Ectodermal cell (in vitro differentiated cells): Measurements from ENCODE around the gene ZRANB2.

Source experiments
- H3K27ac ChIP-seq: 2 replicates; pipeline ENCODE4 v1.7.0; 2013; ENCODE audit warnings: mild to moderate bottlenecking, low read depth, low read length; ENCODE audit not compliant: insufficient read depth, poor library complexity, severe bottlenecking
- H3K27me3 ChIP-seq: 2 replicates; pipeline ENCODE4 v1.7.0; 2013; ENCODE audit warnings: mild to moderate bottlenecking, low read length; ENCODE audit not compliant: insufficient read depth, control insufficient read depth, poor library complexity, severe bottlenecking
- H3K36me3 ChIP-seq: one replicate; pipeline ENCODE4 v1.7.0; 2013; ENCODE audit warnings: low read length; ENCODE audit not compliant: control insufficient read depth, insufficient read depth
- H3K4me1 ChIP-seq: one replicate; pipeline ENCODE4 v1.7.0; 2013; ENCODE audit warnings: low read length; ENCODE audit not compliant: control insufficient read depth, insufficient read depth
- H3K4me3 ChIP-seq: 2 replicates; pipeline ENCODE4 v1.7.0; 2013; ENCODE audit warnings: low read depth, low read length, control low read depth; ENCODE audit not compliant: insufficient read depth
- H3K9me3 ChIP-seq: 2 replicates; pipeline ENCODE4 v1.7.0; 2013; ENCODE audit warnings: mild to moderate bottlenecking, low read length, moderate library complexity; ENCODE audit not compliant: control insufficient read depth
- WGBS, 2 experiments: methylation state at CpG; one replicate each; pipeline ENCODE4 v1.1.7; 2013; ENCODE audit warnings: missing lambda C conversion rate in 2 of 2; 5-methylcytosine and 5-hydroxymethylcytosine counted together

ZRANB2 gene

DNA sequence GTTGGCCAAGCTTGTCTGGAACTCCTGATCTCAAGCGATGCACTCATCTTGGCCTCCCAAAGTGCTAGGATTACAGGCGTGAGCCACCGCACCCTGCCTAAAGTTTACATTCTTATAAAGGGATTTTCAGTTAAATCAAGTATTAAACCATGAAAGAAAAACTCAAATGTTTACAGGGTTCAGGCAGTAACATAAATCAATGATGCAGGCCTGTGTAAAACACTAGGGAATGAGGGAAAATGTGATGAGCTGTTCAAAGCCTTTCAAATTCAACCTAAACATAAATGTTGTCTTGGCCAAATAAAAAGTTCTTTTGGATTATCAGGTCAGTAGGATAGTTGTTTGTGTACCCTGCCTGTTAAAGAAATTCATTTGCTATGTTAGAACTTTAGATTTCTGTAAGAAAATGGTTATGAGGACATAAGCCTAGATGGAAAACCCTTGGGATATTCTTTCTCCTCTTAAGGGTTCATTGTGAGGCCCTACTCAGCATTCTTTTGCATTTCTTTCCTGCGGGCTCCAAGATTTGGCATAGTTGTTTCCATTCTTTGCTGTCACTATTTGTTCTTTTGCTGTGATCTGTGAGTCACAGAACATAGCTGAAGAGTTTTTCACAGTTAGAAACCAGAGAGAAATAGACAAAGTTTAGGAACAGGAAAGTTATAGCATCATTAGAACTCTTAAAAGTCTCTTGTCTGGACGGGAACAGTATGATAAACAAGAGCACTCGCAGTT lies 8.9 kb upstream of the ZRANB2 start:
- H3K36me3 ChIP-seq: no peaks in the 10 kb centered on the region
- no peaks in the 10 kb centered on the region for H3K9me3 ChIP-seq
- H3K27me3 ChIP-seq: peaks cover 20% of the 10 kb centered on the region
- H3K27ac ChIP-seq: no peak overlapping the region
- no peaks in the 10 kb centered on the region for H3K4me1 ChIP-seq
- no peak overlapping the region for H3K4me3 ChIP-seq
- WGBS, 2 experiments: 79 to 89% methylated on average over 6 of the region's 6 CpGs

GRCh38 chr1:71088645-71089287 lies 7.9 kb upstream of the ZRANB2 start:
- no peaks in the 10 kb centered on the region for H3K9me3 ChIP-seq

DNA sequence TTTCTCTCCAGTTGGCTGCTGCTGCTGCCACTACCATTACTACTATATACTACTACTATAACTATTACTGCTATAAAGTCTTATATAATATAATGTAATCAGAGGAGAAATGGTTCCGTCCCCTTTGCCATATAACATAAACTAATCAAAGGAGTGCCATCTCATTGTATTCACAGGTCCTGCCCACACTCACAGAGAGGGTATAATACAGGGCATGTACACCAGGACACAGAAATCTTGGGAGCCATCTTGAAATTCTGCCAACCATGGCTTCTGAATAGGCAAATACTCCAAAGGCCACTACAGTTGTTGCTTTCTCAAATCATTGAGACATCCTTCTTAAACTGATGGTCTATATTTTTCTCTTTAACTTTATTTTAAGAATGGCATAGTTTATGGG lies 6.9 kb upstream of the ZRANB2 start:
- Histone ChIP-seq H3K9me3 (no peaks in the 10 kb centered on the region), H3K4me1 (no peaks in the 10 kb centered on the region), H3K27me3 (peaks cover 39% of the 10 kb centered on the region), H3K4me3 (no peak overlapping the region), H3K27ac (no peak overlapping the region), H3K36me3 (no peaks in the 10 kb centered on the region)
- WGBS, 2 experiments: 88 to 100% methylated on average over 1 of the region's 1 CpG

More at GRCh38 chr1:71088645-71089287, 7.9 kb upstream of the ZRANB2 start:
- H3K4me1 ChIP-seq: no peaks in the 10 kb centered on the region
- no peaks in the 10 kb centered on the region for H3K36me3 ChIP-seq
- 93 to 96% methylated on average over 5 of the region's 5 CpGs for WGBS, 2 experiments
- no peak overlapping the region for H3K4me3 ChIP-seq
- peaks cover 29% of the 10 kb centered on the region for H3K27me3 ChIP-seq
- no peak overlapping the region for H3K27ac ChIP-seq

GRCh38 chr1:71087060-71087459 lies 6.2 kb upstream of the ZRANB2 start:
- Histone ChIP-seq H3K4me3 (no peak overlapping the region), H3K27me3 (peaks cover 42% of the 10 kb centered on the region), H3K36me3 (no peaks in the 10 kb centered on the region), H3K9me3 (no peaks in the 10 kb centered on the region), H3K27ac (no peak overlapping the region), H3K4me1 (no peaks in the 10 kb centered on the region)

DNA sequence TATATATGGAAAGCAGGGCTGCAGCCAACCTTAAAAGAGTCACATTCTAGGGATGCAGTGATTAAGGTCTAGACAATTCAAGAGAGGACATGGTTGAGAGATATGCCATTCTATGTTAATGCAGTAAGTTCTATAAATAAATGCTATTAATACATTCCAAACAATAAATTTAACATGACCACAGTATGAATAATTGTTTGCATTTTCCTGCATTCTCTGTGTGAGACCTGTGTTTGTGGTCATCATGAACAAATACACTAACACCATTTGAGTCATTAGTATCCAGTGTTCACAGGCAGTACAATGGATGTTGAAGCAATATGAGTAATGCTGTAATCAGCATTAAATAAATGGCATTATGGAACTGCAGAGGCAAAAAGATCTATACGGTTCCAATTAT lies 5.5 kb upstream of the ZRANB2 start:
- no peaks in the 10 kb centered on the region for H3K9me3 ChIP-seq
- H3K36me3 ChIP-seq: no peaks in the 10 kb centered on the region
- no peak overlapping the region for H3K4me3 ChIP-seq
- H3K27ac ChIP-seq: no peak overlapping the region
- H3K27me3 ChIP-seq: peaks cover 42% of the 10 kb centered on the region
- no peaks in the 10 kb centered on the region for H3K4me1 ChIP-seq
- 86 to 100% methylated on average over 1 of the region's 1 CpG for WGBS, 2 experiments

GRCh38 chr1:71083271-71083670 lies 2.4 kb upstream of the ZRANB2 start:
- Histone ChIP-seq H3K4me1 (peaks cover 5% of the 10 kb centered on the region), H3K27me3 (peaks cover 42% of the 10 kb centered on the region), H3K36me3 (no peaks in the 10 kb centered on the region), H3K27ac (no peak overlapping the region), H3K4me3 (no peak overlapping the region), H3K9me3 (no peaks in the 10 kb centered on the region)
- WGBS, 2 experiments: 80 to 87% methylated on average over 2 of the region's 2 CpGs

DNA sequence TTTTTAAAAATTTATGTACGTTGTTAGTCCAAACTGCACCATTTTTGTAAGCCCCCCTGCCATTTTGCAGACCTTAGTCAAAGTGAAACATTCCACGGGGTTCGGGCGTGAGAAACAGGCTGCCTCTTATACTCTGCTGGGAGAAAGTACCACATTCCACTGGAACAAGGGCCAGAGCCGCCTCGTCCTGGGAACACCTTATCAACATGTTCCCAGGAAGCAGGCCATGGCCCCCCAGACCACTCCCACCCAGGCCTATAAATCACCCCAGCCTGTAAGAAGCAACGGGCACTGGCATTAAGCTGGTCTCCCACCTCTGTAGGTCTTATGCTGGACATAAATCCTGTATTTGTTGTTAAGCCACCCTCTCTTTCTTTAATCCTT lies 854 bp upstream of the ZRANB2 start:
- no peaks in the 10 kb centered on the region for H3K9me3 ChIP-seq
- WGBS, 2 experiments: 92 to 94% methylated on average over 7 of the region's 7 CpGs
- peaks cover 42% of the 10 kb centered on the region for H3K27me3 ChIP-seq
- H3K36me3 ChIP-seq: peaks cover 9% of the 10 kb centered on the region
- no peak overlapping the region for H3K27ac ChIP-seq
- no peak overlapping the region for H3K4me3 ChIP-seq
- peaks cover 5% of the 10 kb centered on the region for H3K4me1 ChIP-seq

DNA sequence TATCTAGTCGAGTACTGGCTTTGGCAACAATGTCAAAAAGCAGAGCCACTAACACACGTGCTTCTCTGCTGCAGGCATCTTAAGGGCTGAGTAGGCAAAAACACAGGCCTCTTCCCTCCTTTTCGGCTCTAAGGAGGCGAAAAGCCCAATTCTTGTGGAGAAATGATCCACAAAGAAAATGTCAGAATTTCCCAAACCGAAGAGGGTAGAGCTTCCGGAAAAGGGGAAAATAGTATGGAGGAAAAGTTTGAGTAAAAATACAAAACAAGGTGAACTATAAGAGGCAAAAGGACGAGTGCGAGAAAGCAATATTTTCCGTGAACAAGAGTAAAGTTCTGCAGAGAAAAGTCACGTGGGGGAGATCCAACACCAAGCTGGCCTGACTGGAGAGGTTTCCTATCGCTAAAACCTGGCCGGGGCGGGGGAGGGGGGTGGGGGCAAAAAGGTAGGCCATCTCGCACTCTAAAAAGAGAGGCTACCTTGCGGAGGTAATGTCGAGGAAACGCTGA lies 551 bp downstream of the ZRANB2 start:
- Histone ChIP-seq H3K27me3 (peaks cover 28% of the 10 kb centered on the region), H3K27ac (no peak overlapping the region), H3K4me1 (peaks cover 5% of the 10 kb centered on the region), H3K9me3 (no peaks in the 10 kb centered on the region), H3K4me3 (peak overlapping the region; percentile 83), H3K36me3 (peaks cover 20% of the 10 kb centered on the region)
- WGBS, 2 experiments: 1 to 2% methylated on average over 17 of the region's 17 CpGs

- peaks cover 33% of the 10 kb centered on the region for H3K36me3 ChIP-seq
Measured at GRCh38 chr1:71074681-71075080, 6.2 kb downstream of the ZRANB2 start.

DNA sequence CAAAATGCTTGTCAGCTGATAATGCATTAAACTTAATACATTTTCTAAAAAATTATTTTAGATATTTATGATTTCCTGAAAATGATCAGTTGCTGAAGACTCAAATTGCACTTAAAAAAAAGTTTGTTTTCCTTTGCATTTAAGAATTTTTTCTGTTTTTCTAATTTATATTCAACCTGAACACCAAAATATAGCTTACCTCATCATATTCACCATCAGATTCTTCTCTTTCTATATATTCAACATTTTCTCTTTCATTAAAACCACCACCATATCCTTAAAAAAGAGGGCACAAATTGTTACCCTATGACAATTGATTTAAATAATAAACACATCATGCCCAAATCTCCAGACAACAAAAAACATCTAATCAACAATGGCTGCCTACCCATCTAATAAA lies 8.6 kb downstream of the ZRANB2 start:
- Histone ChIP-seq H3K36me3 (peaks cover 34% of the 10 kb centered on the region), H3K4me3 (no peak overlapping the region), H3K4me1 (no peaks in the 10 kb centered on the region), H3K27ac (no peak overlapping the region), H3K27me3 (no peaks in the 10 kb centered on the region), H3K9me3 (no peaks in the 10 kb centered on the region)

More at GRCh38 chr1:71074681-71075080, 6.2 kb downstream of the ZRANB2 start:
- WGBS, 2 experiments: 100% methylated on average over 1 of the region's 1 CpG
- H3K27me3 ChIP-seq: no peaks in the 10 kb centered on the region
- peaks cover 5% of the 10 kb centered on the region for H3K4me1 ChIP-seq
- no peaks in the 10 kb centered on the region for H3K9me3 ChIP-seq
- H3K27ac ChIP-seq: no peak overlapping the region
- H3K4me3 ChIP-seq: no peak overlapping the region
